ENCODE results near the gene FMN2.

Gene FMN2

DNA sequence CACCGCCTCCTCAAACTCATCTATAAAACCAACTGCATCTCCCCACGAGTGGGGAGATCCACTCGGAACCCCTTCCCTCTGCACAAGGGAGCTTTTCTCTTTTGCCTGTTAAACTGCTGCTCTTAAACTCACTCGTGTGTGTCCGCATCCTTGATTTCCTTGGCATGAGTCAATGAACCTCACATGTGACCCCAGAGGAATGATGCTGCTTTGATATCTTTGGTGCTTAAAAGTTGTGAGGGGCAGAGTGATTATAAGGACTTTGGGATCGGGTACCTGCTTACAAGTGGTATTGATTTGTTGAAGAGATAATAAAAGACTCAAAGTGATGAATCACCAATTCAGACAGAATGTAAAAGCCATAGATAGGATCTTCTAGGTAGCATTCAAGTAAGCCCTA, 394.9 kb downstream of the FMN2 start:
- TF ChIP-seq ZFP3 (CRISPR knock-in tag; IDR thresholded peaks at IDR 0.05) = no peak
- TF ChIP-seq, protein P1, sequence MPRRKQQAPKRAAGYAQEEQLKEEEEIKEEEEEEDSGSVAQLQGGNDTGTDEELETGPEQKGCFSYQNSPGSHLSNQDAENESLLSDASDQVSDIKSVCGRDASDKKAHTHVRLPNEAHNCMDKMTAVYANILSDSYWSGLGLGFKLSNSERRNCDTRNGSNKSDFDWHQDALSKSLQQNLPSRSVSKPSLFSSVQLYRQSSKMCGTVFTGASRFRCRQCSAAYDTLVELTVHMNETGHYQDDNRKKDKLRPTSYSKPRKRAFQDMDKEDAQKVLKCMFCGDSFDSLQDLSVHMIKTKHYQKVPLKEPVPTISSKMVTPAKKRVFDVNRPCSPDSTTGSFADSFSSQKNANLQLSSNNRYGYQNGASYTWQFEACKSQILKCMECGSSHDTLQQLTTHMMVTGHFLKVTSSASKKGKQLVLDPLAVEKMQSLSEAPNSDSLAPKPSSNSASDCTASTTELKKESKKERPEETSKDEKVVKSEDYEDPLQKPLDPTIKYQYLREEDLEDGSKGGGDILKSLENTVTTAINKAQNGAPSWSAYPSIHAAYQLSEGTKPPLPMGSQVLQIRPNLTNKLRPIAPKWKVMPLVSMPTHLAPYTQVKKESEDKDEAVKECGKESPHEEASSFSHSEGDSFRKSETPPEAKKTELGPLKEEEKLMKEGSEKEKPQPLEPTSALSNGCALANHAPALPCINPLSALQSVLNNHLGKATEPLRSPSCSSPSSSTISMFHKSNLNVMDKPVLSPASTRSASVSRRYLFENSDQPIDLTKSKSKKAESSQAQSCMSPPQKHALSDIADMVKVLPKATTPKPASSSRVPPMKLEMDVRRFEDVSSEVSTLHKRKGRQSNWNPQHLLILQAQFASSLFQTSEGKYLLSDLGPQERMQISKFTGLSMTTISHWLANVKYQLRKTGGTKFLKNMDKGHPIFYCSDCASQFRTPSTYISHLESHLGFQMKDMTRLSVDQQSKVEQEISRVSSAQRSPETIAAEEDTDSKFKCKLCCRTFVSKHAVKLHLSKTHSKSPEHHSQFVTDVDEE (CRISPR knock-in tag; IDR thresholded peaks at IDR 0.05) = no peak
- TF ChIP-seq ZFP30 (CRISPR knock-in tag; IDR thresholded peaks at IDR 0.05) = no peak
- TF ChIP-seq TCF4 (CRISPR knock-in tag; IDR thresholded peaks at IDR 0.05; ENCODE audit: borderline replicate concordance) = no peak
- no peak for TF ChIP-seq TOX (CRISPR knock-in tag; IDR thresholded peaks at IDR 0.05; ENCODE audit: borderline replicate concordance)
- no peak for TF ChIP-seq ISL1 (CRISPR knock-in tag; IDR thresholded peaks at IDR 0.05)
- TF ChIP-seq PPARA (CRISPR knock-in tag; IDR thresholded peaks at IDR 0.05; ENCODE audit: borderline replicate concordance) = no peak
- TF ChIP-seq CSDC2 (CRISPR knock-in tag; IDR thresholded peaks at IDR 0.05) = no peak
- TF ChIP-seq, protein P2, sequence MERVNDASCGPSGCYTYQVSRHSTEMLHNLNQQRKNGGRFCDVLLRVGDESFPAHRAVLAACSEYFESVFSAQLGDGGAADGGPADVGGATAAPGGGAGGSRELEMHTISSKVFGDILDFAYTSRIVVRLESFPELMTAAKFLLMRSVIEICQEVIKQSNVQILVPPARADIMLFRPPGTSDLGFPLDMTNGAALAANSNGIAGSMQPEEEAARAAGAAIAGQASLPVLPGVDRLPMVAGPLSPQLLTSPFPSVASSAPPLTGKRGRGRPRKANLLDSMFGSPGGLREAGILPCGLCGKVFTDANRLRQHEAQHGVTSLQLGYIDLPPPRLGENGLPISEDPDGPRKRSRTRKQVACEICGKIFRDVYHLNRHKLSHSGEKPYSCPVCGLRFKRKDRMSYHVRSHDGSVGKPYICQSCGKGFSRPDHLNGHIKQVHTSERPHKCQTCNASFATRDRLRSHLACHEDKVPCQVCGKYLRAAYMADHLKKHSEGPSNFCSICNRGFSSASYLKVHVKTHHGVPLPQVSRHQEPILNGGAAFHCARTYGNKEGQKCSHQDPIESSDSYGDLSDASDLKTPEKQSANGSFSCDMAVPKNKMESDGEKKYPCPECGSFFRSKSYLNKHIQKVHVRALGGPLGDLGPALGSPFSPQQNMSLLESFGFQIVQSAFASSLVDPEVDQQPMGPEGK (CRISPR knock-in tag; IDR thresholded peaks at IDR 0.05; ENCODE audit: borderline replicate concordance) = no peak
- no peak for TF ChIP-seq ZNF565 (CRISPR knock-in tag; conservative IDR thresholded peaks at IDR 0.05; ENCODE audit: low read depth)
- no peak for TF ChIP-seq ESRRG (CRISPR knock-in tag; IDR thresholded peaks at IDR 0.05)
- TF ChIP-seq RARB (CRISPR knock-in tag; IDR thresholded peaks at IDR 0.05) = no peak
- no peak for TF ChIP-seq SNAI2 (CRISPR knock-in tag; IDR thresholded peaks at IDR 0.05)
- no peak for TF ChIP-seq ZNF70 (CRISPR knock-in tag; IDR thresholded peaks at IDR 0.05)
- no peak for TF ChIP-seq BACH2 (CRISPR knock-in tag; IDR thresholded peaks at IDR 0.05; ENCODE audit: borderline replicate concordance)
- TF ChIP-seq, protein P3, sequence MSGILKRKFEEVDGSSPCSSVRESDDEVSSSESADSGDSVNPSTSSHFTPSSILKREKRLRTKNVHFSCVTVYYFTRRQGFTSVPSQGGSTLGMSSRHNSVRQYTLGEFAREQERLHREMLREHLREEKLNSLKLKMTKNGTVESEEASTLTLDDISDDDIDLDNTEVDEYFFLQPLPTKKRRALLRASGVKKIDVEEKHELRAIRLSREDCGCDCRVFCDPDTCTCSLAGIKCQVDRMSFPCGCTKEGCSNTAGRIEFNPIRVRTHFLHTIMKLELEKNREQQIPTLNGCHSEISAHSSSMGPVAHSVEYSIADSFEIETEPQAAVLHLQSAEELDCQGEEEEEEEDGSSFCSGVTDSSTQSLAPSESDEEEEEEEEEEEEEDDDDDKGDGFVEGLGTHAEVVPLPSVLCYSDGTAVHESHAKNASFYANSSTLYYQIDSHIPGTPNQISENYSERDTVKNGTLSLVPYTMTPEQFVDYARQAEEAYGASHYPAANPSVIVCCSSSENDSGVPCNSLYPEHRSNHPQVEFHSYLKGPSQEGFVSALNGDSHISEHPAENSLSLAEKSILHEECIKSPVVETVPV (CRISPR knock-in tag; IDR thresholded peaks at IDR 0.05) = no peak
- no peak for TF ChIP-seq ARNTL (CRISPR knock-in tag; IDR thresholded peaks at IDR 0.05; ENCODE audit: borderline replicate concordance, low read depth)
- no peak for TF ChIP-seq GLIS3 (CRISPR knock-in tag; IDR thresholded peaks at IDR 0.05)
- no peak for TF ChIP-seq ZNF8 (CRISPR knock-in tag; IDR thresholded peaks at IDR 0.05)
- TF ChIP-seq, protein P4, sequence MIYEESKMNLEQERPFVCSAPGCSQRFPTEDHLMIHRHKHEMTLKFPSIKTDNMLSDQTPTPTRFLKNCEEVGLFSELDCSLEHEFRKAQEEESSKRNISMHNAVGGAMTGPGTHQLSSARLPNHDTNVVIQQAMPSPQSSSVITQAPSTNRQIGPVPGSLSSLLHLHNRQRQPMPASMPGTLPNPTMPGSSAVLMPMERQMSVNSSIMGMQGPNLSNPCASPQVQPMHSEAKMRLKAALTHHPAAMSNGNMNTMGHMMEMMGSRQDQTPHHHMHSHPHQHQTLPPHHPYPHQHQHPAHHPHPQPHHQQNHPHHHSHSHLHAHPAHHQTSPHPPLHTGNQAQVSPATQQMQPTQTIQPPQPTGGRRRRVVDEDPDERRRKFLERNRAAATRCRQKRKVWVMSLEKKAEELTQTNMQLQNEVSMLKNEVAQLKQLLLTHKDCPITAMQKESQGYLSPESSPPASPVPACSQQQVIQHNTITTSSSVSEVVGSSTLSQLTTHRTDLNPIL (CRISPR knock-in tag; IDR thresholded peaks at IDR 0.05; ENCODE audit: low read depth) = no peak
- no peak for ATAC-seq

DNA sequence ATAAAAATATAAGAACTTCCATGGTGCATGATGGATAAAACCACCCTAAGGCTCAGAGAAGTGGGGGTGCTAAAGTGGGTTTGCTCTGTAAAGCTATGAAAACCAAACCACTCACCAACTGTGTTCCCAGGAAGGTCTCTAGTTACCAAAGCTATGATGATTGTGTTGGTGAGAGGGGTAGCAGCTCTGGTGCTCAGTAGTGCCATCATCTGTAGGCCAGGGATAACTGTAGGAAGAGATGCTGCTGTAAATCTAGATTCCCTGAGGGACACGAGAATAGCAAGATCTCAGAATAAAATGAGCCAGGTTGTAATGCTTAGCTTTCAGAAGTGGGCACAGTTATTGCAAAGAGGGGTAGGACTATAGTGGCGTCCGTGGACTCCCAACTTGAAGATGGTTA, 395.8 kb downstream of the FMN2 start:
- ATAC-seq = no peak; the same call in 2 of the 3 replicates
- TF ChIP-seq ZNF8 (CRISPR knock-in tag; IDR thresholded peaks at IDR 0.05) (no peak), BACH2 (CRISPR knock-in tag; IDR thresholded peaks at IDR 0.05; ENCODE audit: borderline replicate concordance) (no peak), GLIS3 (CRISPR knock-in tag; IDR thresholded peaks at IDR 0.05) (no peak), TCF4 (CRISPR knock-in tag; IDR thresholded peaks at IDR 0.05; ENCODE audit: borderline replicate concordance) (no peak), ZNF565 (CRISPR knock-in tag; conservative IDR thresholded peaks at IDR 0.05; ENCODE audit: low read depth) (no peak), PPARA (CRISPR knock-in tag; IDR thresholded peaks at IDR 0.05; ENCODE audit: borderline replicate concordance) (no peak), ZFP3 (CRISPR knock-in tag; IDR thresholded peaks at IDR 0.05) (no peak), ARNTL (CRISPR knock-in tag; IDR thresholded peaks at IDR 0.05; ENCODE audit: borderline replicate concordance, low read depth) (no peak)
- TF ChIP-seq, protein P5, sequence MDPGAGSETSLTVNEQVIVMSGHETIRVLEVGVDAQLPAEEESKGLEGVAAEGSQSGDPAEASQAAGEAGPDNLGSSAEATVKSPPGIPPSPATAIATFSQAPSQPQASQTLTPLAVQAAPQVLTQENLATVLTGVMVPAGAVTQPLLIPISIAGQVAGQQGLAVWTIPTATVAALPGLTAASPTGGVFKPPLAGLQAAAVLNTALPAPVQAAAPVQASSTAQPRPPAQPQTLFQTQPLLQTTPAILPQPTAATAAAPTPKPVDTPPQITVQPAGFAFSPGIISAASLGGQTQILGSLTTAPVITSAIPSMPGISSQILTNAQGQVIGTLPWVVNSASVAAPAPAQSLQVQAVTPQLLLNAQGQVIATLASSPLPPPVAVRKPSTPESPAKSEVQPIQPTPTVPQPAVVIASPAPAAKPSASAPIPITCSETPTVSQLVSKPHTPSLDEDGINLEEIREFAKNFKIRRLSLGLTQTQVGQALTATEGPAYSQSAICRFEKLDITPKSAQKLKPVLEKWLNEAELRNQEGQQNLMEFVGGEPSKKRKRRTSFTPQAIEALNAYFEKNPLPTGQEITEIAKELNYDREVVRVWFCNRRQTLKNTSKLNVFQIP (CRISPR knock-in tag; IDR thresholded peaks at IDR 0.05; ENCODE audit: borderline replicate concordance, low read depth) = no peak
- TF ChIP-seq, protein P1 (CRISPR knock-in tag; IDR thresholded peaks at IDR 0.05) = no peak
- TF ChIP-seq, protein P4 (CRISPR knock-in tag; IDR thresholded peaks at IDR 0.05; ENCODE audit: low read depth) = no peak
